ENCODE results near the gene MTCL1.

The MTCL1 gene

DNA sequence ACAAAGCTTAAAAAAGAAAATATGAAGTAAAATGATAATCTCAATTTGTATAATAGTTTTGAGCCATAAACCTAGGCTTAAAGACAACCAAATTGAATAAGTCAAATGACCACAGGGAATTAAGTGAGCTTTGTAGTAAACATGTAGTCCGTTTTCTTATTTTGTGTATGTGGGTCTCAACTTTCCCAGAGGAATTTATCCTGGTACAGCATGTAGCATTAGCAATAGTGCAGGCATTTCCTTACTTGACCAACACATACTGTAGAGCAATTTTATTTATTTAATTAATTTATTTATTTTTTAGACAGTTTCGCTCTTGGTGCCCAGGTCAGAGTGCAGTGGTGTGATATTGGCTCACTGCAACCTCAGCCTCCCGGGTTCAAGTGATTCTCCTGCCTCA is 37.5 kb upstream of the MTCL1 start:
- Histone ChIP-seq H3K9me2 (replicated peaks; ENCODE audit: low read depth, low read length) (no peaks in the 10 kb centered on the region), H3K79me2 (ENCODE audit: insufficient read depth, low read length) (no peaks in the 10 kb centered on the region), H2AFZ (ENCODE audit: low read length) (no peak overlapping the region), H4K20me1 (ENCODE audit: insufficient read depth, low read length, poor library complexity, severe bottlenecking) (no peaks in the 10 kb centered on the region), H3K27me3 (ENCODE audit: insufficient read depth, low read length, poor library complexity, severe bottlenecking) (no peaks in the 10 kb centered on the region), H3K9me3 (ENCODE audit: insufficient read depth, low read depth, low read length) (no peaks in the 10 kb centered on the region), H3K36me3 (ENCODE audit: insufficient read depth, low read length) (no peaks in the 10 kb centered on the region), H3F3A (ENCODE audit: low read depth) (no peaks in the 10 kb centered on the region), H3K4me1 (ENCODE audit: insufficient read depth, low read length, poor library complexity, severe bottlenecking) (no peaks in the 10 kb centered on the region), H3K9ac (ENCODE audit: low read depth, low read length, poor library complexity, severe bottlenecking) (no peak overlapping the region), H3K4me3 (ENCODE audit: low read length, poor library complexity, severe bottlenecking) (no peak overlapping the region), H3K4me2 (ENCODE audit: low read depth, low read length, poor library complexity, severe bottlenecking) (no peak overlapping the region)
- no peak for TF ChIP-seq EZH2phosphoT487 (IDR thresholded peaks at IDR 0.05; ENCODE audit: borderline replicate concordance)
- TF ChIP-seq, protein P1, sequence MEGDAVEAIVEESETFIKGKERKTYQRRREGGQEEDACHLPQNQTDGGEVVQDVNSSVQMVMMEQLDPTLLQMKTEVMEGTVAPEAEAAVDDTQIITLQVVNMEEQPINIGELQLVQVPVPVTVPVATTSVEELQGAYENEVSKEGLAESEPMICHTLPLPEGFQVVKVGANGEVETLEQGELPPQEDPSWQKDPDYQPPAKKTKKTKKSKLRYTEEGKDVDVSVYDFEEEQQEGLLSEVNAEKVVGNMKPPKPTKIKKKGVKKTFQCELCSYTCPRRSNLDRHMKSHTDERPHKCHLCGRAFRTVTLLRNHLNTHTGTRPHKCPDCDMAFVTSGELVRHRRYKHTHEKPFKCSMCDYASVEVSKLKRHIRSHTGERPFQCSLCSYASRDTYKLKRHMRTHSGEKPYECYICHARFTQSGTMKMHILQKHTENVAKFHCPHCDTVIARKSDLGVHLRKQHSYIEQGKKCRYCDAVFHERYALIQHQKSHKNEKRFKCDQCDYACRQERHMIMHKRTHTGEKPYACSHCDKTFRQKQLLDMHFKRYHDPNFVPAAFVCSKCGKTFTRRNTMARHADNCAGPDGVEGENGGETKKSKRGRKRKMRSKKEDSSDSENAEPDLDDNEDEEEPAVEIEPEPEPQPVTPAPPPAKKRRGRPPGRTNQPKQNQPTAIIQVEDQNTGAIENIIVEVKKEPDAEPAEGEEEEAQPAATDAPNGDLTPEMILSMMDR (conservative IDR thresholded peaks at IDR 0.05; ENCODE audit: low read length), result no peak

DNA sequence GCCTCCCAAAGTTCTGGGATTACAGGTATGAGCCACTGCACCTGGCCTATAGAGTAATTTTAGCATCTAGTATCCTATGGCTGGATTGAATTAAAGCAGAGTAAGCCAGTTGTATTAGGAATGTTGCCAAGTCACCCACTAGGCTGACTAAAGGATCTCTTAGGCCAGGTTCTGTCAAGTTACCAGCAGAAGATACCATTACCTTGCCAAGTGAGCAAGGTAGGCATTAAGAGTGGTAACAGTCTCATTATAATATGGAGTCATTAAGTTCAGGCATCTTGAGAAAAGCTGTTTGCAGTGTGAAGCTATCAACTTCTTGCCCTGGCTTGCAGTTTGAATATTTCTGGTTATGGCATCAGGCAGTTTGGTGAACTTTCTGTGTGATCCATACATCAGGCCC is 37.0 kb upstream of the MTCL1 start:
- TF ChIP-seq, protein P1 (conservative IDR thresholded peaks at IDR 0.05; ENCODE audit: low read length), result no peak
- TF ChIP-seq EZH2phosphoT487 (IDR thresholded peaks at IDR 0.05; ENCODE audit: borderline replicate concordance), result no peak
- H3K79me2 ChIP-seq (ENCODE audit: insufficient read depth, low read length), result no peaks in the 10 kb centered on the region
- no peaks in the 10 kb centered on the region for H3K4me1 ChIP-seq (ENCODE audit: insufficient read depth, low read length, poor library complexity, severe bottlenecking)
- H3K9me2 ChIP-seq (replicated peaks; ENCODE audit: low read depth, low read length), result no peaks in the 10 kb centered on the region
- H3K9me3 ChIP-seq (ENCODE audit: insufficient read depth, low read depth, low read length), result no peaks in the 10 kb centered on the region
- H3K36me3 ChIP-seq (ENCODE audit: insufficient read depth, low read length), result no peaks in the 10 kb centered on the region
- H4K20me1 ChIP-seq (ENCODE audit: insufficient read depth, low read length, poor library complexity, severe bottlenecking), result no peaks in the 10 kb centered on the region
- no peak overlapping the region for H3K9ac ChIP-seq (ENCODE audit: low read depth, low read length, poor library complexity, severe bottlenecking)
- no peaks in the 10 kb centered on the region for H3F3A ChIP-seq (ENCODE audit: low read depth)
- H3K4me3 ChIP-seq (ENCODE audit: low read length, poor library complexity, severe bottlenecking), result no peak overlapping the region
- H2AFZ ChIP-seq (ENCODE audit: low read length), result no peak overlapping the region
- H3K4me2 ChIP-seq (ENCODE audit: low read depth, low read length, poor library complexity, severe bottlenecking), result no peak overlapping the region
- no peaks in the 10 kb centered on the region for H3K27me3 ChIP-seq (ENCODE audit: insufficient read depth, low read length, poor library complexity, severe bottlenecking)

DNA sequence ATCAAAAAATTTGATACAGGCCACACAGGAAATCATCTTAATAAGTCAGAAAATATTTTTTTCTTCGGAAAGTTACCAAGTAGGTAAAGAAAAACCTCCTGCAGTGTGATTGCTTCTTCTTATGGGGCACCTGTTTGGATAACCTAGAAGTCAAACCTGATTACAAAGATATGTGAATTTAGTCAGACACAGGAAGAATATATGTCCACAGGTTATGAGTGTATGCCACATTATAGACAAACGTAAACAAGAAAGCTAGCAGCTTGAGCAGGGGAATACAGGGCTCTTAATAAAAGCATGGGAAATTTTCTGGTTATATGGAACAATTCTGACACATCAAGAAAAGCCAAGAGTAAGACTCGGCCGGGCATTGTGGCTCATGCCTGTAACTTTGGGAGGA is 35.8 kb upstream of the MTCL1 start:
- H3K9me3 ChIP-seq (ENCODE audit: insufficient read depth, low read depth, low read length), result no peaks in the 10 kb centered on the region
- no peaks in the 10 kb centered on the region for H3F3A ChIP-seq (ENCODE audit: low read depth)
- H3K4me1 ChIP-seq (ENCODE audit: insufficient read depth, low read length, poor library complexity, severe bottlenecking), result no peaks in the 10 kb centered on the region
- H3K79me2 ChIP-seq (ENCODE audit: insufficient read depth, low read length), result no peaks in the 10 kb centered on the region
- H4K20me1 ChIP-seq (ENCODE audit: insufficient read depth, low read length, poor library complexity, severe bottlenecking), result no peaks in the 10 kb centered on the region
- H3K9ac ChIP-seq (ENCODE audit: low read depth, low read length, poor library complexity, severe bottlenecking), result no peak overlapping the region
- H3K4me3 ChIP-seq (ENCODE audit: low read length, poor library complexity, severe bottlenecking), result no peak overlapping the region
- no peaks in the 10 kb centered on the region for H3K9me2 ChIP-seq (replicated peaks; ENCODE audit: low read depth, low read length)
- H3K27me3 ChIP-seq (ENCODE audit: insufficient read depth, low read length, poor library complexity, severe bottlenecking), result no peaks in the 10 kb centered on the region
- H3K4me2 ChIP-seq (ENCODE audit: low read depth, low read length, poor library complexity, severe bottlenecking), result no peak overlapping the region
- no peak for TF ChIP-seq EZH2phosphoT487 (IDR thresholded peaks at IDR 0.05; ENCODE audit: borderline replicate concordance)
- H3K36me3 ChIP-seq (ENCODE audit: insufficient read depth, low read length), result no peaks in the 10 kb centered on the region
- no peak overlapping the region for H2AFZ ChIP-seq (ENCODE audit: low read length)

All from Loucy (cell line).